ENCODE data around the gene DOHH. TPM values are rescaled to one million over a fixed set of nuclear protein-coding genes. Genes with fewer than 3 reads are reported as not detected.

DOHH gene
- total RNA-seq, 1 donor from 2014 or later: 15.6 TPM

DNA sequence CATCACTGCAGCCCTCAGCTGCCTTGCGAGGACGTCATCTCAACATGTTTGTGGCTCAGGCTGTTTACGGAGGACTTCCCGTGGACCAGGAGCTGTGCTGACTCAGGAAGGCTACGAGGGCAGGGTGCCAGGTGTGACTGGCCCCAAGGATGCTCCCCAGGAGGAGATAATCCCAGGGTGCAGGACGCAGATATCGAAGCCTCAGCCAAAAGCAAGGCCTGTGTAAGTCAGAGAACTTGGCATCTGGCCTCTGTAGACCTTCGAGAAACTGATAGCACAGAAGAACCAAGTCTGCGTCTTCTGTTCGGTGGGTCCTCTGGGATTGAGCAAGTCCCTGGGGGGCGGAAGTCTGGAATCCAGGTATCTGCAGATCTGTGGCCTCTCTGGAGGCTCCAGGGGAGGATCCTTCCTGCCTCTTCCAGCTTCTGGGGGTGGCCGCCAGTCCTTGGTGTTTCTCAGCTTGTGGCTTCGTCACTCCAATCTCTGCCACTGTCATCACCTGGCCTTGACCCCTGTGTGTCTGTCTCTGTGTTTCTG lies 2.6 kb upstream of the DOHH start:
- no peak for DNase-seq (ENCODE audit: low read depth, low spot score)

DNA sequence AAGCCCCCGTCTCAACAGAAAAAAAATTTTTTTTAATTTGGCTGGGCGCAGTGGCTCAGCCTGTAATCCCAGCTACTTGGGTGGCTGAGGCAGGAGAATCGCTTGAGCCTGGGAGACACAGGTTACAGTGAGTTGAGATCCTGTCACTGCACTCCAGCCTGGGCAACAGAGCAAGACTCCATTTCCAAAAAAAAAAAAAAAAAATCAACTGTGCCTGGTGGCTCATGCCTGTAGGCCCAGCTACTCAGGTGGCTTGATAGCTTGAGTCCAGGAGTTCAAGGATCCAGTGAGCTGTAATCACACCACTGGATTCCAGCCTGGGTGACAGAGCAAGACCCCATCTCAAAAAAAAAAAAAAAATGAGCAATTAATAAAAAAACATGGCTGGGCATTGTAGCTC lies 1.3 kb upstream of the DOHH start:
- DNase-seq (ENCODE audit: low read depth, low spot score): no peak

DNA sequence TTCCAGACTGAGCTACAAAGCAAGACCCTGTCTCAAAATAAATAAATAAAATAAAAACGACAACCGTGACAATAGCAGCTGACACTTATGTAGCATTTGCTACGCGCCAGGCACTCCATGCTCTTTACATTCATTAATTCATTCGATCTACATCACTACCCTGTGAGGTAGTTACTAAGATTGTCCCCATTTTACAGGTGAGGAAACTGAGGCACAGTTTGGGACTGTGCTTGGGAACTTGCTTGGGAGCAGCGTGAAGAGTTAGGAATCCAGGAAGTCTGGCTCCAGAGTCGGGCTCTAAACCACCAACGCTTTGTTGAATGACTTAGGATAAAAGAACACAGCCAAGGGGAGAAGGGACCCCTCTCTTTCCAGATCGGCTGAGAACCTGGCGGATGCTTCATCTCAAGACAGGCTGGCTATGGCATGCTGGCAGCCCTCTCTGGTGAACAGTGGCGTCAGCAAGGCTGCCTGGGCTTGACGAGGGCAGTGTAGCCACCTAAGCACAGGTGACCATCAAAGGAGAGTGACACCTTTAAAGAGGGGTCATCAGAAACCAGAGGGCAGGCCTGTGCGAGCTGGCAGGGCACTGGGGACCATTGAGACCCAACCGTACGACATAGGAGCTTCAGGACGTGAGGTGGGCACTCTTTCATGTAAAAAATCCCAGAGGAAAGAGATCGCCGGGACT lies 591 bp downstream of the DOHH start:
- DNase-seq (ENCODE audit: low read depth, low spot score): no peak

DNA sequence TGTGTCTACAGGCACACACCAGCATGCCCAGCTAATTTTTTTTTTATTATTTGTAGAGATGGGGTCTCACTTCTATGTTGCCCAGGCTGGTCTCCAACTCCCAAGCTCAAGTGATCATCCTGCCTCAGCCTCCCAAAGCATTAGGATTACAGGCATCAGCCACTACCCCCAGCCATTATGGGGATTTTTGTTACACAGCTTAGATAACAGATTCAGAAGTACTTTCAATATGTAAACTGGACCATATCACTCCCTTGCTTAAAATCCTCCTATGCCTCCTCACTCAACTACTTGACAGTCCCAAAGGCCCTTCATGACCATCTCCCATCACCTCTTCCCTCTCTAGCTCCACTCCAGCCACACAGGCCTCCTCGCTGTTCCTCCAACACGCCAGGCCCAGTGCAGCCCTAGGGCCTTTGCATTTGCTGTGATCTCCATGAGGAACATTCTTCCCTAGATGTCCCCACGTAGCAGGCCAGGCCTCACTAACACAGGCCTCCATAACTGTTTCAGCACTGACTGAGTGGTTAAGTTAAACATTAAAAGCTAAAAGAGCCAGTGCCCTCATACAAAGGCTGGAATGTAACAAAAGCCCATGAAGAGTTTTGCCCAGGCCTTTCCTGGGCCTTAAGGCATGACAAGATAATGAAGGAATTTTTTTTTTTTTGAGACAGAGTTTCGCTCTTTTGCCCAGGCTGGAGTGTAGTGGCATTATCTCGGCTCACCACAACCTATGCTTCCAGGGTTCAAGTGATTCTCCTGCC lies 2.5 kb downstream of the DOHH start:
- DNase-seq (ENCODE audit: low read depth, low spot score): no peak

DNA sequence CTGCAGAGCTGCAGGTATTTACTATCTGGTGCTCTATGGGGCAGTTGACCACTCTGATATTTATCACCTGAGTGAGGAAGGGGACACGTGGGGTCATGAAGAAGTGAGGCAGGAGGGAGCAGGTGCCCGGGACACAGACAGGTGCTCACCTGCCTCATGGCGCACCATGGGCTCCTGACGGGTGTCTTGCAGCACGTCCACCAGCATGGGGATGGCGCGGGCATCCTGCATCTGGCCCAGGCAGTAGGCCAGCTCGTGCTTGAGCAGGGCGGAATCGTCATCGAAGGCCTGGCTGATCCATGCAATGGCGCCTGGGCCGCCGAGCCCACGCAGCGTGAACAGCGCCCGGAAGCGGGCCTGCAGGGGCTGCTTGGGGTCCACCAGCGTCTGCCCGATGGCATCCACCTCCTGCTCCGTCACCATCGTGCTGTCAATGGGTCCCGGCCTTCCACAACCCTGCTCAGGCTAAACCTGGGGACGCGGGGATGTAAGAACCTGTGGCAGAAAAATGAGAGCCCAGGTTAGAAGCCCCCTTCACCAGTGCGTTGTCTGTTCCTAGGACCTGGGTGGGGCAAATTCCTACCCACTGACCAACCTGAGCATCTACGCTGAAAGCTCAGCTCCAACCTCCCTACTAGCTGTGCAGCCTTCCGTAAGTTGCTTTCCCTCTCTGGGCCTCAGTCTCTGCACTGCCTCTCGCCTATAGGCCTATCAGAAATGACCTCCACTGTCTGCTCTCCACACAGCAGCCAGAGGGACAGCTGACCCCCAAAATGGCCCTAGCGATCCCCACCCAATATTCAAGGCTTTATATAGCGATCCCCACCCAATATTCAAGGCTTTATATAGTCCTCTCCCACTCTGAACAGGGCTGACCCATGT lies 3.8 kb downstream of the DOHH start:
- DNase-seq (ENCODE audit: low read depth, low spot score): no peak

DNA sequence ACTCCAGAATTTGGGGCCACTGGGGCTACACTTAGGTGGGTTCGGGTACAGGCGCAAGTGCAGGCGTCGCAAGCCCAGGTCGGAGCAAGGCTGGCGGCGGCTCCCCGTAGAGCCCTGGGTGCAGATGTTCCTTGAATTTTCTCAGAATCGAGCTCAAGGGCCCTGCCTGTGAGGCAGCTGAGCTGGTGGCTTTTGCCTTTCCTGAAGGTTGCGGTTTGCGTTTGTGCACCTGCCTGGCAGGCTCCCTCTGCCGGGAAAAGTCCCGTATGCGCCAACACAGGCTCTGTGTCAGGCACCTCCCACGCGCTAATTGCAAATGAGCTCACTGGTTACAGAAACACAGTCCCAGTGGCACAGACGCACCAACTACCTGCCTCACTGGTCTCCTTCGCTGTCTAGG lies 5.9 kb downstream of the DOHH start:
- DNase-seq (ENCODE audit: low read depth, low spot score): no peak

DNA sequence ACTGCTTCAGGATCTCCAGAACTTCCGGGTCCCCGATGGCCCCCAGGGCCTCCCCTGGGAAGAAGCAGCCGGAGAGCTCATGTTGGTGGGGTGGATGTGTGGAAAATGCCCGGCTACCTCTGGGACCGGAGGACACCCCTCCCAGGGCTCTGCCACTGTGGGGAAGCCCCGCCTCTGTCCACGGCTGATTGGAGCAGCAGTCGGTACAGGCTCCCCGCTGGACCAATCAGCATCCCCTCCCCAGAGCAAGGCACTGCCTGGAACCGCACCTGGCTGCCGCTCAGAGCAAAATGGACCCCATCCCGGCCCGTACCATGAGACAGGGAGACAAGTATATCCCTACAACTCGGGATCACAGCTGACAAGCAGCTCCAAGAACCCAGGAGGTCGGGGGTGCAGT lies 6.4 kb downstream of the DOHH start:
- no peak for DNase-seq (ENCODE audit: low read depth, low spot score)

DNA sequence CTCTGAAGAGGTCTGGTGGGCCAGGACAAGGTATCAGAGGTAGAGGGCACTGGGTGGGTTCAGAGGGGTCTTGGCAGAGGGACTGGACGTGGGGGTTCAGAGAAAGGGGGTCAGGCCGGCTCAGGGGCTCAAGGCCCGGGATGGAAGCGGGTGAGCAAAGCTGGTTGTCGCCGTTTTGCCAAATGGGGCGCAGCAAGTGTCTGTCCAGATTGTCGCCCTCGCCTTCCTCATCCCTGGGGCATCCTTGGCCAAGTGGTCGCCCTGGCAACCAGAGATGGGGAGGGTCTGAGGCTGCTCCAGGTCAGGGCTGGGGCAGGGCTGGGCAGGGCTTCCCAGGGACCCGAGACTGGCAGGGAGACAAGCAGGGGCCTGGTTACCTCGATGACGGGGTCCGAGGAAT lies 6.8 kb downstream of the DOHH start:
- no peak for DNase-seq (ENCODE audit: low read depth, low spot score)

DNA sequence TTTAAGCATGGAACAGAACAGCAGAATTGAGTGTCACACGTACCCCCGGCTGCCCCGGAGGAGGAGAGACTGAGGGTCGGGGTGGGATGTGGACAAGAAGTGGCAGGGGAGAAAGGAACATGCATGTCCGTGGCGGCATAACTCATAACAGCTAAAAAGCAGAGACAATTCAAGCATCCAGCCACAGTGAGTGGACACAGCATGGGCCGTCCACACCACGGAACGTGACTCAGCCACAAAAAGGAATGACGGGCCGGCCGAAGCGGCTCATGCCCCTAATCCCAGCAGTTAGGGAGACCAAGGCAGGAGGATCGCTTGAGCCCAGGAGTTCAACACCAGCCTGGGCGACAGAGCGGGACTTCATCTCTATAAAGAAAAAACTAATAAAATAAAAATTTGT lies 7.6 kb downstream of the DOHH start:
- DNase-seq (ENCODE audit: low read depth, low spot score): no peak

DNA sequence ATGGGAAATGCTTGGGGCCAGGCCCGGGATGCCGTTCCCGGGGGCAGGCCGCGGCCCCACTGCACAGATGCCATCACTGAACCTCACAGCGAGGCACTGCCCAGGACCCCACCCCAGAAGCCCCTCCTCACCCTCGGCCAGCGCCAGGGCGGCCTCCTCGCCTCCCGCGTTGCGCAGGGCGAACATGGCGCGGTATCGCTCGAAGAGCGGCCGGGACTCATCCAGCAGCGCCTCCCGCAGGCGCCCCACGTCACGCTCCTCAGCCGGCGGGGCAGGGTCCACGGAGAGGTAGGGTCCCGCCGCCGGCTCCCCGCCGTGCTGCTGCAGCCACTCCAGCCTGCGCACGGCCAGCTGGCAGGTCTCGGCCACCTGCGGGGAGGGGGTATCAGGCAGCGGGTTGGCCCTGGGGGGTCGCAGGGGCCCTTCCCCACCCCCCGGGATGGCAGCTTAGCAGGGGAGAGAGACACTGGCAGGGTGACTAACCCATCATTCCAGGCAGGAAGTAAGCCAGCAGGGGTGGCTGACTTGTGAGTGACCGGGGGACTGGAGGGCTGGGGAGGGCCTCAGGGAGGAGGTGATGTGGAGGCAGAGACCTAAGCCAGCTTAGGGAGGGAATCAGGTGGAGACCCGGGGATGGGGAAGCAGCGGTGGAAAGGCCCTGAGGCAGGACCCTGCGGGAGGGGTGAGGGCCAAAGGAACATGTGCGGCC lies 8.2 kb downstream of the DOHH start:
- no peak for DNase-seq (ENCODE audit: low read depth, low spot score)

DNA sequence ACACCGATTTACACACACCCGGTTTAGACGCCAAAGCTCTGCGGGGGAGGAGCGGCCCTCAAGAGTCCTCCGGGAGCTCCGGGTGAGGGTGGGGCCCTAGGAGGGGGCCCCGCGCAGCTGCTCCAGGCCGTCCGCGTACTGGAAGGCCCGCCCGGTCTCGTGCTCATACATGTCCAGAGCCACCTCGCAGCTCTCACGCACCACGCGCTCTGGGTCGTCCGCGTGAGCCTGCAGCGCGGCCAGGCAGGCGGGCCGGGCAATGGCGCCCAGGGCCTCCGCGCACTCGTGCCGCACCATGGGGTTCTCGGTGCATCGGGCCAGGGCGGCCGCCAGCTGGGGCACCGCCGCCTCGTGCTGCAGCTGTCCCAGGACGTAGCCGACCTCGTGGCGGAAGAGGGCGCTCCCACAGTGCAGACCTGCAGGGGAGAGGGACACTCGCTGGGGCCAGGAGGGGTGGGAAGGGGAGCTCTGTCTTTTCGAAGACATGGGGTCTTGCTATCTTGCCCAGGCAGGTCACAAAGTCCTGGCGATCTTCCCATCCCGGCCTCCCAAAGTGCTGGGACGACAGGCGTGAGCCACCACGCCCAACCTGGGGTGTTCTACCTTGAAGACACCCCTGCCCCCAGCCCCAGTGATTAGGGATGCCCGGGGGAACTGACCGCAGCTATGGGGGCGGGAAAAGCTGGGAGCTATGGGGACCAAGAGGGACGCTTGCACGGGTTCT lies 8.9 kb downstream of the DOHH start:
- no peak for DNase-seq (ENCODE audit: low read depth, low spot score)

DNA sequence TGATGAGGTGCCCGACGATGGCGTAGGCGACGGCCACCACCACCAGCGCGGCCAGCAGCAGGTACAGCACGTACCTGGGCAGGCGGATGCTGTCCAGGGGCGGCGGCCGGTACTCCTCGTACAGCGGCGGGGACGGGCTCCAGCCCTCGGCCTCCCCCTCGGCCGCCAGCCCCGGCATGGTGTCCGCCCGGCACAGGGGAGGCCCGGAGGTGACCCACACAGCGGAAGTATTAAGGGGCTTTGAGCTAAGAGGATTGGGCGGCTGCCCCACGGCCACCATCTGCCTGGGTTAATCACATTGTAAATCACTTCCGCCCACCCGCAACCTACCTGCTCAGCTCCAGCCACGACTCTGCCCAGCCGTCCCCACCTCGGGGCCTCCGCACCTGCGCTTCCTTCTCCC lies 17.2 kb downstream of the DOHH start, which contains the start of gene SMIM44:
TSS of gene SMIM44 (minus strand) at position 216 of the 403 bp plus-strand sequence. CDS start at position 178, 38 bp downstream.
- DNase-seq (ENCODE audit: low read depth, low spot score): no peak

DNA sequence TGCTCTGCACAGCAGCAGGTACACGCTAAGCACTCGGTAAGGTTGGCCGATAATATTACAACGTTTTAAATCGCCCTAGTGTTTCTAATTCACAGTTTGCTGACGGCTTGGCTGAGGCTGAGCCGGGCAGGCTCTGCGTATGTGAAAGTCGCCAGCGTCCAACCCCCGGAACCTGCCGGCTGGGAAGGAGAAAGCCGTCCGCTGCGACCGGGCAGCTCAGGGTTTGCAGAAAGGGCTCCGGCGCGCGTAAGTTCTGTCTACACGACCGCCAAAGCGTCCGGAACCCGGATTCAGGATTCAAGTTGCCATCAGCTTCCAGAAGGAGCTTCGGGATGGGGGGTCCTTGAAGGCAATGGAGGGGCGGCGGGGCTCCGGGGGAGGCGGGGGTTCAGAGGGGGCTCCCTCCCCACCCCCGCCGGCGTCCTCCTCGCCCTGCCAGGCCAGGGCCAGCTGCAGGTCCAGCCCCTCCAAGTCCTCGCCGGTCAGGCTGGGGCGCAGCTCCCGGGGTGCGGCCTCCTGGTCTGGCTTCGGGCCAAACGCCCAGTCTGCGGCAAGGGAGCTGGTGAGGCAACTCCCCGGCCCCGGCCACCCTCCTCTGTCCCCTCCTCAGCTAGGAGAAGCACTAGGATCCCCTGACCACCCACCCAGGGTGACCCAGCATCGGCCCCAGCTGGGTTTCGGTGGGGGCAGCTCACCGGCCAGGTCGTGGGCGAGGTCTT lies 17.8 kb downstream of the DOHH start:
- DNase-seq (ENCODE audit: low read depth, low spot score): no peak

DNA sequence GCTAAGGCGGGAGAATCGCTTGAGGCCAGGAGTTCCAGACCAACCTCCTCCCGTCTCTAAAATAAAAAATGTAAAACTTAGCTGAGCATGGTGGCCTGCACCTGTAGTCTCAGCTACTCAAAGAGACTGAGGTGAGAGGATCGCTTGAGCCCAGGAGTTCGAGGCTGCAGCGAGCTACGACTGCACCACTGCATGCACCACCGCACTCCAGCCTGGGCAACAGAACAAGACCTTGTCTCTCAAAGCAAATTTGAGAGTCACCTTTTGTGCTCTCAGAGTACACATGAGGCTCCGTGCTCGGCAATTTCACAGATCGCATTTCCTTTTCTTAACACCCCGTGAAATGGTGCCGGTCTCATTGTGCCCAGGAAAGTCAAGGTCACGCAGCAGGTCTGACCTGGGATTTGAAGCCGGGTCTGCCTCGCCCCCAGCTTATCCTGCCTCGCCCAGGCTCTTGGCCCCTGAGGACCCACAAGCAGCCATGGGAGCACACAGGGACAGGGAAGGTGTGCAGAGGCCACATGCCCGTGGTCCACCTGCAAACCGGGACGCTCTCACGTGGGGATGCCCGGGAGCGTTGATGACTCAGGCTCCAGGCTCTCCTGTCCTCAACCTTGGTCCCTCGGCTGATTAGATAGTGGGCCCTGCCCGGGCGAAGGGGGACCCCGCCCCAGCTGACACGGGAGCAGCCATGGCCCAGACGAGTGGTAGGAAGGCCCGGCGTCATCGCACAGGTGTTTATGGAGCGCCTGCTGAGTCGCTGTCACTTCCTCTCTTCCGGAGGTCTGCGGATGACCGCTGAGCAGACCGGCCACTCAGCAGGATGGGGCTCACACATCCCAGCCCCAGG lies 19.0 kb downstream of the DOHH start:
- DNase-seq (ENCODE audit: low read depth, low spot score): no peak

DNA sequence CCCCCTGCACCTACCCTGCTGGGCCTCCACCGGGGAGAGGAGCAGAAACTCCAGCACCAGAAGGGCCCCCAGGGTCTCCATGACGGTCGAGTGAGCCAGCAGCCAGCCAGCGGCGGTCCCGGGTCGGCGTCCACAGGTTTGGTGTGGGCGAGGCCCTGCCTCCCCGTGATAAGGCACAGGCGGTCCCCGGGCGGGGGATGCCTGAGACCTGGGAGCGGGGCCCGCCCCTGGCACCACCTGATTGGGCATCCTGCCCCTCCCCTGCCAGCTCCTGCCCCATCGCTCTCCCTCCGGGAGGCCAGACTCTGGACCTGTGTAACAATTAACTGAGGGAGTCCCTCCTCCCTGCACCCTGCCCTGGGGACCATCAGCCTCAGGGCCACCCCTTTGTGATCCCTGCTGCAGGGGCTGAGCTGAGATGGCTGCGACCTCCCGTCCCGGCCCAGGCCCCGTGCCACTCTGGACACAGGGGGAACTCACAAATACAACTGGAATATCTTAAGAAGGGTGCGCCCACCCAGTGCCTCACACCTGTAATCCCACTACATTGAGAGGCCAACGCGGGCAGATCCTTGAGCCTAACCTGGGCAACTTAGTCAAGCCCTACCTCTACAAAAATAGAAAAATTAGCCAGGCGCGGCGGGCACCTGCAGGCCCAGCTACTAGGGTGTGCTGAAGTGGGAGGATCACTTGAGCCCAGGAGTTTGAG lies 19.9 kb downstream of the DOHH start, which contains the start of gene SMIM24:
TSS of gene SMIM24 (minus strand) at position 143 of the 709 bp plus-strand sequence. CDS start at position 81, 62 bp downstream.
- DNase-seq (ENCODE audit: low read depth, low spot score): no peak

DNA sequence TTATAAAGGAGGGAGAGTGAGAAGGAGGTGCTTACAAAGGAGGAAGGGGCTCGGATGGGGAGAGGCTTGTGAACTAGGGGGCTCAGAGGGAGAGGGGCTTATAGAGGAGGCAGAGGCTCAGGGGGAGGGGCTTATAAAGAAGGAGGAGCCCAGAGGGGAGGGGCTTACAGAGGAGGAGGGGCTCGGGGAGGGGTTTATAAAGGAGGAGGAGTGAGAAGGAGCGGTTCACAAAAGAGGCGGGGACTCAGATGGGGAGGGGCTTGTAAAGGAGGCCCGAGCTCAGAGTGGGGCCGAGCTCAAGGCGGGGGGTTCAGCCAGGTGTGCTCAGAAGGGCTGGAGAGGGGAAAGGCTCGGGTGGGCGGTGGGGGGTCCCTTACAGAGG lies 20.6 kb downstream of the DOHH start:
- no peak for DNase-seq (ENCODE audit: low read depth, low spot score)

DNA sequence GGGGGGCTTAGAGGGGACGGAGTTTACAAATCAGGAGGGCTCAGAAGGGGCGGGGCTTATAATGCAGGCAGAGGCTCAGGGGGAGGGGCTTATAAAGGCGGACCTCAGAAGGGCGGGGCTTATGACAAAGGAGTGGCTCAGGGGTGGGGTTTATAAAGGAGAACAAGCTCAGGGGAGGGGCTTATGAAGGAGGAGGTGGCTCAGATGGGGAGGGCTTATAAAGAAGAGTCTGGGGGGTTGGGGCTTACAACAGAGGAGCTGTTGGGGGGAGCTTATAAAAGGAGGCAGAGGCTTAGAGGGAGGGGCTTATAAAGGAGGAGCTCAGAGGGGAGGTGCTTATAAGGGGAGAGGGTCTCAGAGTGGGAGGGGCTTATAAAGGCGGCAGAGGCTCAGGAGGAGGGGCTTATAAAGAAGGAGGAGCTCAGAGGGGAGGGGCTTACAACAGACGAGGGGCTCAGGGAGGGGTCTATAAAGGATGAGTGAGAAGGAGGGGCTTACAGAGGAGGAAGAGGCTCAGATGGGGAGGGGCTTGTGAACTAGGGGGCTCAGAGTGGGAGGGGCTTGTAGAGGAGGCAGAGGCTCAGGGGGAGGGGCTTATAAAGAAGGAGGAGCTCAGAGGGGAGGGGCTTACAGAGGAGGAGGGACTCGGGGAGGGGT lies 21.2 kb downstream of the DOHH start:
- no peak for DNase-seq (ENCODE audit: low read depth, low spot score)

Data from pulmonary artery endothelial cell (primary cell).